HG03575 (cell line): ENCODE results near the gene STK35.
"Not testable (repeated sequence)": the region's sequence is repeated elsewhere in the genome, so short reads cannot be mapped to it uniquely, and the experiment has no call there.

ENCODE experiments used
- ATAC-seq: cut with Tn5 transposase; IDR thresholded peaks from one replicate; pipeline ENCODE4 v1.9.1; 2021; ENCODE audit not compliant: unreplicated experiment, insufficient number of reproducible peaks, low FRiP score; ENCODE audit errors: extremely low read depth

STK35 gene

GRCh38 chr20:2172305-2173175 is 70.9 kb downstream of the STK35 start:
- no peak for ATAC-seq

- no peak for ATAC-seq
Observed at GRCh38 chr20:2173186-2173585, 71.6 kb downstream of the STK35 start.

- ATAC-seq = no peak
Observed at GRCh38 chr20:2174067-2174466, 72.4 kb downstream of the STK35 start.

- ATAC-seq = no peak
Observed at GRCh38 chr20:2176946-2177345, 75.3 kb downstream of the STK35 start.

- ATAC-seq = no peak
Observed at GRCh38 chr20:2178318-2179232, 76.9 kb downstream of the STK35 start.

GRCh38 chr20:2179233-2179580 is 77.6 kb downstream of the STK35 start:
- no peak for ATAC-seq

GRCh38 chr20:2179949-2180348 is 78.3 kb downstream of the STK35 start:
- no peak for ATAC-seq

GRCh38 chr20:2183381-2183780 is 81.8 kb downstream of the STK35 start:
- no peak for ATAC-seq

- ATAC-seq = not testable (repeated sequence)
Observed at GRCh38 chr20:2184933-2185332, 83.3 kb downstream of the STK35 start.

GRCh38 chr20:2195614-2196013 is 94.0 kb downstream of the STK35 start:
- ATAC-seq = no peak

- no peak for ATAC-seq
Observed at GRCh38 chr20:2197166-2197565, 95.5 kb downstream of the STK35 start.
